Mucosa of rectum (tissue), 2 donors: ENCODE measurements around the gene FOXO3.

ENCODE experiments used
- H3K27ac ChIP-seq, 2 donors: one replicate each; pipeline ENCODE4 v1.7.0; 2013; ENCODE audit warnings: inconsistent platforms in 2 of 2, low read depth in 2 of 2, low read length in 2 of 2
- H3K27me3 ChIP-seq, 2 donors: one replicate each; pipeline ENCODE4 v1.7.0; 2013; ENCODE audit warnings: low read length in 2 of 2; ENCODE audit not compliant: control insufficient read depth in 2 of 2, insufficient read depth in 2 of 2
- H3K36me3 ChIP-seq, 2 donors: one replicate each; pipeline ENCODE4 v1.7.0; 2013; ENCODE audit warnings: low read length in 2 of 2; ENCODE audit not compliant: control insufficient read depth in 2 of 2, insufficient read depth in 2 of 2
- H3K4me1 ChIP-seq, 2 donors: one replicate each; pipeline ENCODE4 v1.7.0; 2013; ENCODE audit warnings: low read length in 2 of 2, mild to moderate bottlenecking in 1 of 2; ENCODE audit not compliant: control insufficient read depth in 2 of 2, insufficient read depth in 2 of 2
- H3K4me3 ChIP-seq, 2 donors: one replicate each; pipeline ENCODE4 v1.7.0; 2013; ENCODE audit warnings: low read length in 2 of 2
- H3K9ac ChIP-seq, 2 donors: one replicate each; pipeline ENCODE4 v1.7.0; 2013; ENCODE audit warnings: low read length in 2 of 2, low read depth in 1 of 2, mild to moderate bottlenecking in 1 of 2
- H3K9me3 ChIP-seq, 2 donors: one replicate each; pipeline ENCODE4 v1.7.0; 2013; ENCODE audit warnings: low read length in 2 of 2; ENCODE audit not compliant: control insufficient read depth in 2 of 2
- donor health status: healthy.
- donor health status: Normal muscosa, but diverticular disease.

Gene FOXO3

DNA sequence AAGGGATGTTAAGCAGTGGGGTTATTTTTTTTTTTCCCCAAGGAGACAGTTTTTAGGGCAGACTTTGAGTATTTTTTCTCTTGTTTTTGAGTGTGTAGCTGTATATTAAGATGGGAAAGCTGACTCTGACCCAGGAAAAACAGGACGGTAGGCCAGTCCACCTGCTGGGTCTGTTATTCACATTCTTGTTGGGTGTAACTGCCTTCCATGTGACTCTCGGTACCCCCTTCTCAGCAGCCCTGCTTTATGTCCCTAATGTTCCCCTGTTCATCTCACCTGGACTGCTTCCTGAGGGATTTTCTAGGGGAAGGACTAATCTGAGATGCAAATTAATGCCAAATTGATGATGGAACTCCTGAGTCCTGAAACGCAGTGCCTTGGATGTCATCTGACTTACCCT is 21.9 kb downstream of the FOXO3 start:
- Histone ChIP-seq H3K36me3 (peaks cover 5 to 10% of the 10 kb centered on the region in 2 donors), H3K27me3 (no peaks in the 10 kb centered on the region), H3K27ac (peak overlapping the region in 1 of 2 donors; percentile 22), H3K4me1 (peaks cover 18 to 22% of the 10 kb centered on the region in 2 donors), H3K4me3 (no peak overlapping the region), H3K9me3 (no peaks in the 10 kb centered on the region), H3K9ac (no peak overlapping the region)

DNA sequence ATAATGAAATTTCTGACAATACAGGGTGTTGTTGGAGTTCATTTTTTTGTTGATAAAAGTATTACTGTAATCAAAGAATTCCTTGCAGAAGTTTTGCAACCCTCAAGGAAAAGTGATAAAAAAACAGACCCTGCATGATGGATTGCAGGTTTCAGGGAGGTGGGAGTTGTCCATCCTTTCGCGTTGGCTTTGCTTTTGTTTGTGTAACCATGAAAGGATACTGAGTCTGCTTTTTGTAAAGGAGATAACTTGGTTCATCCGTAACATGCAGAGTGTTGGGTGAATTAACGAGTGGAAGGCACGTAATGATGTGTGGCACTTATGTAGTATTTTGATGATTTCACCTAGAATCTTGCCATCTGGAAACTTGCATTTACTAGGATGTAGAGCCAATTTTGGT is 23.6 kb downstream of the FOXO3 start:
- Histone ChIP-seq H3K36me3 (no peaks in the 10 kb centered on the region), H3K4me1 (peaks cover 28 to 34% of the 10 kb centered on the region in 2 donors), H3K27ac (no peak overlapping the region)

DNA sequence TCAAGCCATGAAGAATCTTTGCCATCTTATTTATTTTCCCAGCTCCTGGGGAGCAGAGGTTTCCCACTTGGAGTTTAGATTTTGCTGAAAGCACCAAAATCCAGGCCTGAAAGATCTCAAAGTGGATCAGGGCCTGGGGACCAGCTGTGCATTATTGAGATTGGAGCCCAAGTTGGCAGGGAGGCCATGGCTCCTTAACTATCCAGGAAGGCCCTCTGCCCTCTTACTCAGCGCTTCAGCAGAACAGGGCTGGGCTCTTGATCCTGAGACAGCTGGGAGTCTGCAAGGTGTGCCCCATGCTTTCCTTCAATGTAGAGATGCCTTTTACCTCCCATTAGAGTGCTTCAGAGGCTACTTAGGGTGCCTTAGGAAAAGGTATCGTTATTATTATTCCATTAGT is 24.6 kb downstream of the FOXO3 start:
- Histone ChIP-seq H3K4me1 (peaks cover 33 to 40% of the 10 kb centered on the region in 2 donors), H3K9ac (no peak overlapping the region), H3K27ac (no peak overlapping the region), H3K27me3 (no peaks in the 10 kb centered on the region), H3K36me3 (no peaks in the 10 kb centered on the region), H3K4me3 (no peak overlapping the region), H3K9me3 (no peaks in the 10 kb centered on the region)

More for the DNA sequence above, 23.6 kb downstream of the FOXO3 start:
- Histone ChIP-seq H3K27me3 (no peaks in the 10 kb centered on the region), H3K9ac (no peak overlapping the region), H3K9me3 (no peaks in the 10 kb centered on the region), H3K4me3 (no peak overlapping the region)

DNA sequence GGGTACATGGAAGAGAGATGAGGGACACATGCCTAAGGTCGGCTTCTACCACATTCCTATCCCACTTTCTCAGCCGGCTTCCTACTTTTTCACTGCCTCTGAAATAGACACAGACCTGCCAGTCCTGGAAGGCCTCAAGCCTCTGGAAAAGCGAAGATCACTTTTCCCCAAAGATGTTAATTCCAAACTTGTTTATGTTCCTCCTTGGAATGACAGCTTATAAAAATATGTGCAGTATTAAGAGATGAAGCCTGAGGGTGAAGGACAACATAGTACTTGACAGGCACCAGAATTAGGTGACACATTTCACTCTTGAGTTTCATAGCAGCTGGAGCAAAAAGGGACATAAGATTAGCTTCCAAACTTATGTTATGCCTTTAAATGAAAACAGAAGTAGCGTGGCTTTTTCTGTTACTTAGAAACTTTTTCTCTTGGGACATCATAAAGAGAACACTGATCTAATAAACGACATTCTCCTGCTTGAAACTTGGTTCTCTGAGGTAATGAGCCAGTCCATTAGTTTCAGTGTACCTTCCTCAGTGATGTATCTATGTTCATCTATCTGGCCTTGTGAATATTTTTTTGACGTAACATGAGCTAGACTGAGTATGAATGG is 25.3 kb downstream of the FOXO3 start:
- Histone ChIP-seq H3K9me3 (no peaks in the 10 kb centered on the region), H3K27ac (peak overlapping the region in 1 of 2 donors; percentile 8), H3K4me1 (peaks cover 38 to 41% of the 10 kb centered on the region in 2 donors), H3K36me3 (no peaks in the 10 kb centered on the region), H3K27me3 (no peaks in the 10 kb centered on the region), H3K4me3 (no peak overlapping the region), H3K9ac (no peak overlapping the region)

DNA sequence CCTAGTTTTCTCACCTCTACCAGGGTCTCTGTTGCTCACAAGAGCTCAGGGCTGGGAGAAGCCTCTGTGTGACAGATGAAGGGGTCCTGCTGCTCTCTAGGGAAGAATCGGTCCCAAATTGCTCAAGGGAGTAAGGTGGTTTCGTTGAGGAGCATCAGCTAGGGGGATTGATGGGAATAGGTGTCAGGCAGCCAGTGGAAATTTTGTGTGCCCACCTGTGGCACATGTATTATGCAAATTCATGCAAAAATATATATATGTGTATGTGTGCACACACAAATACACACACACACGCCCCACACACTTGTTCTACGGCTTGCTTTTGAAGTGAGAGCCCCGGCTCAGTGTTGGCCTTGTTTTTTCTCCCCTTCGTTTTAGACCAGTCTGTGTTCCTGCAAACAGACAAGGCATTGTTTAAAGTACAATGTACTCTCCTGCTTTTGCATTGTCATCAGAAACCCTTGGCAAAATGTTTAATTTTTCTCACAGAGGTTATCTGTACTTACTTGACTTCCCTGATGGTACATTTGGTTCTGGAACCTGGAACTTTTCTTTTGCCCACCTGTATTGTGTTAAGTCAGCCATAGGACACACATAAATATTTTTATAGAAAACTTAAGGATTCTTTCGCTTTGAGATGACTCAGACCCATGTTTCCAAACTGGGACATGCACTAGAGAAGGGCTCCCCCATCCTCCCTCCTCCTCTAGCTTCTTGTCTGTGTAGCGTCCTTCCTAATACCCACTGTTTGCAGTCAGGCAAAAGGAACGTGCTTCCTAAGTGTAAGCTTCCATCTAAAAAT is 26.7 kb downstream of the FOXO3 start:
- no peaks in the 10 kb centered on the region for H3K27me3 ChIP-seq
- H3K4me3 ChIP-seq = no peak overlapping the region
- H3K36me3 ChIP-seq = no peaks in the 10 kb centered on the region
- no peaks in the 10 kb centered on the region for H3K9me3 ChIP-seq
- H3K27ac ChIP-seq = peak overlapping the region; percentile 39 to 56
- H3K9ac ChIP-seq = peak overlapping the region in 1 of 2 donors; percentile 28
- H3K4me1 ChIP-seq = peaks cover 37 to 44% of the 10 kb centered on the region in 2 donors

DNA sequence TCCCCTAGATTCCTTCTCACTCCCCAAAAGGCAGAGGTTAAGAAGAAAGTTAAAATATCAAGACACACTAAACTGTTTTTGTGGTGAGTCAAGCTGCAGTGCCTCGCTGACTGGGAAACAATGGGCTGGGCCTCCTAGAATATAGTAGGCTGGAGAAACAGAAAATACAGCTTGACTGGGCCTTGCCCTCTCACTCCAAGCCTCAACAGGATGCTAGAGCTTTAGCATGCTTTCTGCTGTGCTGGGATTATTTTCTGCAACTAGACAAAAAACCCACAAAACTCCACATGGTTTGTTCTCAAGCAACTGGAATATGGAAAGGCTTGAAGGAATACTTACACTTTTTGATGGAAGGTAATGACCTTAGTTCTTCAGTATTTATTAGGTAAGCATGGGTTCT is 27.9 kb downstream of the FOXO3 start:
- Histone ChIP-seq H3K27ac (peak overlapping the region; percentile 79 to 85), H3K4me1 (peaks cover 37 to 47% of the 10 kb centered on the region in 2 donors), H3K9me3 (no peaks in the 10 kb centered on the region), H3K27me3 (no peaks in the 10 kb centered on the region), H3K4me3 (peak overlapping the region in 1 of 2 donors; percentile 24), H3K9ac (peak overlapping the region; percentile 26 to 35), H3K36me3 (no peaks in the 10 kb centered on the region)

DNA sequence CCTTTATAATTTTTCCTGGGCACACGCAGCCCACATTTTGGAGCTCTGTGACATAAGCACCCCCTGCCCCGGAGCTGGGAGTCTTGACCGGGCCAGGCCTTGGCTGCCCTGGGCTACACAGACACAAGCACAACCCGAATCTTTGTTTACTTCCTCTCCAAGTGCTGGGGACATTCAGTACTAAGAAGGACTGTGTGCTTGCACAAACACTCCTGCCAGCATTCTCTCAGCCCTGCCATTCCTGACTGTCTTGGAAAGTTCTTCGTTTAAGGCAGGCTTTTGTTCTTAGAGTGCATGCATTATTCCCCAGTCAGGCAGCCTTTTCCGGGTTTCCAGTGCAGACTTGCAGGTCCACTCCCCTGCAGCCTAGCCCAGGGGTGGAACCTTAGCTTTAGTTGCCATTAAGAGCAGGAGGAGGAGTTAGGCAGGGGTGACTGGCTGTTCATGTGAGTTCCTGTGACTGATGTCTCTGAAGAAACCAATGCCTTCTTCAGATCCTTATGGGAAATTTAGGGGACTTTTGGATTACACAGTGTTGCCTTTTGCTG is 28.6 kb downstream of the FOXO3 start:
- Histone ChIP-seq H3K27ac (peak overlapping the region; percentile 79 to 85), H3K9ac (peak overlapping the region; percentile 26 to 43), H3K27me3 (no peaks in the 10 kb centered on the region), H3K4me3 (peak overlapping the region in 1 of 2 donors; percentile 24), H3K9me3 (no peaks in the 10 kb centered on the region), H3K36me3 (no peaks in the 10 kb centered on the region), H3K4me1 (peaks cover 41 to 53% of the 10 kb centered on the region in 2 donors)

DNA sequence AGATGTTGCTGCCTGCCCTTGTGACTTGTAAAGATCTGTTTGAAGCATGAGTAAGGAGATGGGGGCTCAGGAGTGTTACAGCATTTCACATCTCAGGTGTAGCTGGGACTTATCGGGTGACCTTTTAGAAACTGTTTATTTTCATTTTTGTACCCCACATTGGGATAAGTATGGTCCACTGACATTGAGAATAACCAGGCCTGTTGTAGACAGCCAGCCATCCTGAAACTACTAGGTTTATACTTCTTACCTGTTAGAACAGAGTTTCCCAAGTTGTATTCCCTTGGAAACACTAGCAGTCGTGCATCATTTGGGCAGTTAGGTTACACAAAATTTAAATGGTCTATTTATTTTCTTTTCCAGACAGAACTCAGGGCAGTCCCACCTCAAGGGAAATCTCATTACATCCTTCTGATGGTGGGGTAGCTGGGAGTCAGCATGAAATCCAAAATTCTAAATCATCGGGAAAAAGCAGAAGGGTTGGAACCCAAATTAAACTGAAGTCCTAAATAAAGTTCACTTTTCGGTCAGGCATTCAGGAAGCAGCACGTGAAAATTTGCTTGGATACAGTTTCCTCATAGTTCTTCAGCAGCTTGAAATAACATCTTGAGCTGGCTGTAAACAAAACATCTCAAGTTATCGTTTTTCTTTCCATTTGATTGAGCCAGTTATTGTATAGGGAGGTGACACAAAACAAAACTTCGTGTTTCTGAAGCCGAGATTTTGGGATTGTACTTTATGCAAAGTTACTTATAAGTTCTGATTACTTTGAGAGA is 30.5 kb downstream of the FOXO3 start:
- H3K9me3 ChIP-seq = no peaks in the 10 kb centered on the region
- peak overlapping the region in 1 of 2 donors; percentile 45 for H3K9ac ChIP-seq
- peak overlapping the region; percentile 60 to 62 for H3K27ac ChIP-seq
- H3K36me3 ChIP-seq = no peaks in the 10 kb centered on the region
- H3K4me1 ChIP-seq = peaks cover 43 to 59% of the 10 kb centered on the region in 2 donors
- H3K27me3 ChIP-seq = no peaks in the 10 kb centered on the region
- H3K4me3 ChIP-seq = no peak overlapping the region

DNA sequence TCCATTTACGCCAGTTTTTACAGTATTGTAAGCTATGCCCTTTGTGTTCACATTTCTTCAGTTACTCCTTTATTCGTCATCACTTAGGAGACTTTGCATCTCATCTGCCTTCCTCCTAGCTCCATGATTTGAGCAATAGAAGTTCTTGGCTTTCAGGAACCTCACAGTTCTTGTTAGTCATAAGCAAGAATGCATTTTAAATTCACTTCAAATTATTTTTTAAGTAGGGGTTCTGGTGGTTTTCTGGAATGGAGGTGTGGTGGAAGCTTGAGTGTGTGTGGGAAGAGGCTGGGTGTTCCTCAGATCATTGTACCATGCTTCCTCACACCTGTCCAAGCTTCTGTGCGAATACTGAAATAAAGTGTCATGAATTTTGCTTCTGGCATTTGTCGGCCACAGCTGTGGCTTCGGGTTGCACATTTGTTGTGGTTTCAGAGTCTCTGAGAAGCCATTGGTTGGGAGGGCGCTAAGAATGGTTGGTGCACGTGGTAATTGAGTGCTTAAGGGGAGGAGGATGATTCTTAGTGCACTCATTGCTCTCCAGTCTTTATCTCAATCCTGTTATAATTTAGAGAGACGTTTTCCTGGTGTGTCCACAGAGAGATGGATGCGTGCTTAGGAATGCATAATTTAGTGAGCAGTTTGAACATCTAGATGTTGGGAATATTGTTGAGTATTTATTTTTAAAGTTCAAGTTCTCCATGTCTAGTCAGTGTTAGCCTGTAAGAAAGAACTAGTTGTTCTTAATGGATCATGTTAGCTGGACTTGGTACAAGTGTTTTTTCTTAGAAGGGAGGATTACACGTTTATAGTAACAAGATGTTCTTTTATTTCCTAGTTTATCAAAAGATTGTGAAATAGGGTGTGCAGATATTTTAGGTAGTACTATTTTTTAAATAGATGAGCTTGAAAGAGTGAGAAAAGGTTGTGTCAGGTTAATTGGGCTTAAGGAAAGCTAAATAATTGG is 31.9 kb downstream of the FOXO3 start:
- Histone ChIP-seq H3K9ac (no peak overlapping the region), H3K27me3 (no peaks in the 10 kb centered on the region), H3K4me3 (no peak overlapping the region), H3K27ac (peak overlapping the region; percentile 60 to 62), H3K4me1 (peaks cover 38 to 60% of the 10 kb centered on the region in 2 donors), H3K36me3 (no peaks in the 10 kb centered on the region), H3K9me3 (no peaks in the 10 kb centered on the region)
